GM19452 (cell line): ENCODE results near the gene PSMD1.
A peak's percentile ranks its signal among the peaks of the same experiment; 100 is the strongest.
"Not testable (repeated sequence)": the region's sequence is repeated elsewhere in the genome, so short reads cannot be mapped to it uniquely, and the experiment has no call there.

Experiments used
- ATAC-seq: cut with Tn5 transposase; IDR thresholded peaks from one replicate; pipeline ENCODE4 v1.9.1; 2021; ENCODE audit not compliant: unreplicated experiment

Gene PSMD1

DNA sequence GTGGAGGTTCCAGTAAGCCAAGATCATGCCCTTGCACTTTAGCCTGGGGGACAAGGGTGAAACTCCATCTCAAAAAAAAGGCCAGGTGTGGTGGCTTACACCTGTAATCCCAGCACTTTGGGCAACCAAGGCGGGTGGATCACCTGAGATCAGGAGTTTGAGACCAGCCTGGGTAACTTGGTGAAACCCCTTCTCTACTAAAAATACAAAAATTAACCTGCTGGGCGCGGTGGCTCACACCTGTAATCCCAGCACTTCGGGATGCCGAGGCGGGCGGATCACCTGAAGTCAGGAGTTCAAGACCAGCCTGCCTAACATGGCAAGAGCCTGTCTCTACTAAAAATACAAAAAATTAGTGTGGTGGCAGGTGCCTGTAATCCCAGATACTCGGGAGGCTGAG lies 84.1 kb downstream of the PSMD1 start:
- ATAC-seq = not testable (repeated sequence)

DNA sequence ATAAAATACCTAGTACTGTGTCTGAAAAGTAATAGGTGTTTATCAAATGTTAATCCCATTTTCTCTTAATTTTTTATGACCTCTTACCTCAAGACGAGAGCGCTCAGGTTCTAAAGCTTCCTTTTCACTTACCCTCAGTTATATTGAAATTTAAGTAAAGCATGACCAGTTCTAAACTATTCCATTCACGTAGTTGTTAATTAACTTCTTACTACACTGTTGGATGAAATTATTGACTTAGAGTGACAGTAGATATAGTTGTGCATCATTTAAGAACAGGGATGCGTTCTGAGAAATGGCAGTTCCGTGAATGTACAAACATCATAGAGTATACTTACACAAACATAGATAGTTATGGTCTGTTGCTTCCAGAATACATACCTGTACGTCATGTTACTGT lies 88.2 kb downstream of the PSMD1 start:
- ATAC-seq = no peak

DNA sequence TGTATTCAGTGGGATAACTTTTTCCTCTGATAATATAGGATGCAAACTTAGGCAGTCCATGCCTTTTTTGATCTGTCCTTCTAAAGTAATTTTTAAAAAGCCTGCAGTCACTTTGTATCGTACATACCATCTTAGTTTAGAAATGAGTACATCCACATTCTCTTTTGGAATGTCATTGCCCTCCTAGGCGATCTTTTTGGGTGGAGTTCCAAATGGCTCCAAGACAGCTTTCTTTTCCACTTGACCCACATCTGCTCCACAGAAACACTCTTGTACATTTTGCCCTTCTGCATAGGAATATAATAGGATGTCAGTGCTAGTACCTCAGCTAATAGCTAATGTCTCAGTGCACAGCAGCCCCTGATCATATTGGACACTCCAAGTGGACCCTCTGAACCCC lies 90.0 kb downstream of the PSMD1 start:
- ATAC-seq = no peak

DNA sequence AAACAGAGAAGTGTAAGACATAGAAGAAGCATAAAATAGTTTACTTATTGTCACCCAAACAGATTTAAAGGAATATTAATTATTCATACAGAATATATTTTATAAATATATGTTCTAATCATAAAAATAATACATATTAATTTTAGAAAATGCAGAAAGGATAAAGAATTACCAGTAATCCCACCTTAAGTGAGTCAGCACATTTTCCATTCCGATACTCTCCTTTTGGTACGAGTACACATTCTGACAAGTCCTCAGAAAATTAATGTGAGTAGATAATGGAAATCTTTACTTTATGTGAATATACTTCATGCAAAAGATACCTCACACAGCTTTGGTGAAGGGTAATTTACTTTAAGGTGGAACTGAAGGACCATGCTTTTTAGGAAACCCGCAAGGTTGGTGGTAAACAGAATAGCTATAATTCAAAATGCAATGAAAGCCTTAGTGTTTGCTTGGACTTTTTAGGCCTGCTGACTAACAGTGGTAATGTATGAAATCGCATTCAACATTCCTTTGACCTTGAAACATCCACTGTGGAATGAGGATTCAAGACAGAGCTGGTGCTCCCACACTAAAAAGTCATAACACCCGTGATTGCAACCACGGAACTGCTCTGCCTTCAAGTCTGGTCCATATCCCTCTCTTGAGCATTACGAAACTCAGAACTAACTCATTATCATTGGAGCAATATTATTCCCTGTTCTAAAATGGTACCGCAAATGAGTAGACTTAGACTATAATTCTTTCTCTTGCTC lies 96.3 kb downstream of the PSMD1 start:
- no peak for ATAC-seq

DNA sequence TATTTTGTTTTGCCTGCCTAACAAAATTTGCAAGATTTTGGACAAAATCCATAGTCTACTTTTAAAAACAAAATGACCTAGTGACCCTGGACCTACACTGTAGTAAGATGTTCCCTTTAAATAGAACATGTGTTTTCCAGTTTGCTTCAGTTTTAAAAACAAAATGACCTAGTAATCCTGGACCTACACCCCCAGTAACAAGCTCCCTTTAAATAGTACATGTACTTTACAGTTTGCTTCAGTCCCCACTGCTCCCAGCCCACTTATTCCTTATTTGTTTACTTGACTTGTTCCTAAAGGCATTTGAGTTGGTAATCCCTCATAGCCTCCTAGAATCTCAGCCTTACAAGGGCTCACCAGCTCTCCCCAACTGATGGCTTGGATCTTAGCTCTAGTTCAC lies 102.6 kb downstream of the PSMD1 start:
- no peak for ATAC-seq

DNA sequence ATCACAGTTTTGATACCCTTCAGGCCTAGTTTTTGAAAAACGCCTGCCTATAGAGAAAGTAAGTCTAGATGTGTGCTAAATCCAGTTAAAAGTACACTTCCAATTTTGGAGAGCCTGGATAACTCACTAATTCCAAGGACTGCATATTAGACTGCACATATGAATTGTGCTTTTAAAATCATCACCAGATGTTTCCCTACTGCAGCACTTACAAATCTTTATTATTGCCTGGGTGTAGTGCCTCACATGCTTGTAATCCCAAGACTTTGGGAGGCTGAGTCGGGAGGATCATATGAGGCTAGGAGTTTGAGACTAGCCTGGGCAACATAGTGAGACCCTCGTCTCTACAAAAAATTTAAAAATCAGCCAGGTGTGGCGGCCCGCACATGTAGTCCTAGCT lies 104.0 kb downstream of the PSMD1 start:
- ATAC-seq = no peak

DNA sequence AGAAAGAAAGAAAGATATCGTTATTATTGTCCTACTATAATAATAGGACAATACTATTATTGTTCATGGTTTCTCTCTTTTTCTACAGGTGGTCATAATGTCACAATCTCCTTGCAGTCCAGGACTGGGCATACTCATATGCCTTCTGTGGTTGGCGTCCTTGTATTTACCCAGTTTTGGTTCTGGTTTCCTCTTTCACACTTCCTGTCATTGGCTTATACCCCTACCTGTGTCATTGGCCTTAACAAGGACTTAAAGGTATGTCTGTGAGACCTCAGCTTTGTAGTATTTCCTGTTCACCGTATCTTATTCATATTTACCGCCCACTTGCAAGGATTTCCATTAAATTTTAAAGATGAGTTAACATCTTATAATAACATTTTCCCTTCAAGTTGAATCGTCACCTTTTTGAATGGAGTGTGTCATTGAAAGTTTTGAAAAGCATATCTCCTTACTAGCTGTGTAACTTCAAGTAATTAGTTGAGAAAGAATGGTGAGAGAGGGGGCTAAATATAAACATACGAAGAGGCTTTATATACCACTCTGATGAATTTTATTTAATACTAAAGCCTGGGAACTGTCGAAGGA lies 104.7 kb downstream of the PSMD1 start:
- no peak for ATAC-seq

DNA sequence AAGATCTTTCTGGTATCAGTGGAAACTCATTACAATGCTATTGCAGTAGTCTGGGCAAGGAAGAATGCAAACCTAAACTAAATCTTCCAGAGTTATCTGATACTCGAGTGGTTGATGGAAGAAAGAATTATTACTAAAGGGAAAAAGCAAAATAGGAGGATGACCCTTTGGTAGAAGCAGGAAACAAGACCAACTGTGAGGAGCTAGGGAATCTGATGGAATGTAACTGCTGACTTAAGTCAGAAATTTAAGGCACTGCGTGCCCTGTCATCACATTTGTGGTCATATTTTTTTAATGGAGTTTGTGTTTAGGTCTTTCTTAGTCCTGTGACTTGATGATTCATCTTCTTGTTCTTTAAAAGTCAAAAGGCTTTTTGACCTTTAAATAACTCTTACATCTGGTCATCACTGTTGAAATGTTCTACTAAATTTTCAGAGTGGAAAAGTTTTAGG lies 105.2 kb downstream of the PSMD1 start:
- no peak for ATAC-seq

DNA sequence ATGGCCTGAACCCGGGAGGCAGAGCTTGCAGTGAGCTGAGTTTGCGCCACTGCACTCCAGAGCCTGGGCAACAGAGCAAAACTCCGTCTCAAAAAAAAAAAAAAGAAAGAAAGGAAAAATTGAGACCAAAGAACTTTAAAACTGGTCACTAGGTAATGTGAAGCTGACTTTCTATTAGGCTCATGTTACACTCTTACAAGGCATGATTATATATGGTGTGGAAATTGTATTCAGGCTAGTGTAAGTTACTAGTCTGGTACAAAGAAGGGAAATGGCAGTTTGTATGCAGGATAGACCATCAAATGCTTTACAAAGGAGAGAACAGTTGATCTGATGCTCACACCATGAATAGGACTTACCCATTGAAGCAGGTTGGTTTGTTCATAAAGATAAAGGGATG lies 106.3 kb downstream of the PSMD1 start:
- no peak for ATAC-seq

DNA sequence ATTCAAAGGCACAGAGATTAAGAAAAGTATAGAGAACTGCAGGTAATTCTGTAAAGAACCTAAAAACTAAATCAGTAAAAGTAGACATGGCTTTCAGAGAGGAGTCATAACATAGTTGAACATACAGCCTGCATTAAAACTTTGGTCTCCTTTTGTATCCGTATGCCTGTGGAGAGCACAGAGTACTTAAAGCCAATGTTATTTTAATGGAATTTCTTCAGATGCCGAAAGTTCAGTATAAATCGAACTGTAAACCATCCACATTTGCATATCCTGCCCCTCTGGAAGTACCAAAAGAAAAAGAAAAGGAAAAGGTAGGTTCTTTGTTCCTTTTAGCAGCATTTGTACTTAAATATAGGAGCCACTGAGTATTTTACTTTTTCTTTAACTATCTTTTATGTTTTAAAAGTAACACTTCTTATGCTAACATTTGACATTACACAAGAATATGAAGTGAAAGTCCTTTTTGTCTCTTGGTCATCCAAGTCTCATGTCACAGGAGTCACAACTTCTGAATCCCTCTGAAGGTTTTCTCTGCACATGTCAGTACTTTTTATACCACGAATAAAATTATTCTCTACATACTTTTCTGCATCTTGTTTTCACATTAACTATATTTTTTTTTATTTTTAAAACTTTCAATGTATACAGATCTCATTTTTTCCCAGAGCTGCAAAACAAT lies 106.9 kb downstream of the PSMD1 start:
- ATAC-seq = no peak

DNA sequence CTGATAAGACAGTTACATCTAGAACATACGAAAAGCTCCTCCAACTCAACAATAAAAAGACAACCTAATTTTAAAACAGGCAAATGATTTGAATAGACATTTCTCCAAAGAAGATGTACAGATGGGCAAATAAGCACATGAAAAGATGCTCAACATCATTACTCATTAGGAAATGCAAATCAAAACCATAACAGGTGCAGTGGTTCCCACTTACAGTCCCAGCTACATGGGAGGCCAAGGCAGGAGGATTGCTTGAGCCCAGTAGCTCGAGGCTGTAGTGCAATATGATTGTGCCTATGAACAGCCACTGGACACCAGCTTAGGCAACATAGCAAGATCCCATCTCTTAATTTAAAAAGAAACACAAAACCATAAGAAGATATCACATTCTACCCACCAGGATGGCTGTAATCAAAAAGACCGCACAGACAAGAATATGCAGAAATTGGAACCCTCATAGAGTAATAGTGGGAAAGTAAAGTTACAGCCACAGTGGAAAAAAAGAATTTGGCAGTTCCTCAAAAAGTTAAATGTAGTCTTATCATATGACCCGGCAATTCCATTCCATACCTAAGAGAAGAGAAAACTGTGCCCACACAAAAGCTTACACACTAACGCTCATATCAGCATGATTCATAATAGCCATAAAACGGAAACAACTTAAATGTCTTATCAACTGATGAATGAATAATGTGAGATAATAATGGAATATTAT lies 111.2 kb downstream of the PSMD1 start:
- ATAC-seq = no peak

DNA sequence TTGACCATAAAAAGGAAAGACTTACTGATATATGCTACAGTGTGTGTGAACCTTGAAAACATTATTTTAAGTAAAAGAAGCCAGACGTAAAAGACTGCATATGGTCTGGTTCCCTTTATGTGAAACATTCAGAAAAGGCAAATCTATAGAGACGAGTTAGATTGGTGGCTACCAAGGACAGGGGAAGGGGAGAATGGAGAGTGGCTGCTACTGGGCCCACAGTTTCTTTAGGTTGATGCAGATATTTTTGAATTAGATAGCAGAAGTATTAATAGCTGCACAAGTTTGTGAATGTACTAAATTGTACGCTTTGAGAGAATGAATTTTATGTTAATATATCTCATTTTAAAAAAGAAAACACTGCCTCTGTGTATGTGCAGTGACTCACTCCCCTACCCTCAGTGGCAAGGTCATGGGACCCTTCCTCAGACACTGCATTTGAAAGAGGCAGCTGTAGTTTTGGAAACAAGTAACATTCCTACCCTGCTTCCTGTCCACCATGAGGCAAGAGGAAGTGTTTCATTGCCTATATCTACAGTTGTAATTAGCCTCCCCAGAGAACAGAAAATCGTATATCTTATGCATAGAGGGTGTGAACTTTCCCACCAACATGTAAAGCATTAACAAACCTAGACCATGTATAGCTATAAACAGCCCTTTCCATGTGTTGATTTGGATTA lies 111.9 kb downstream of the PSMD1 start:
- ATAC-seq = no peak

DNA sequence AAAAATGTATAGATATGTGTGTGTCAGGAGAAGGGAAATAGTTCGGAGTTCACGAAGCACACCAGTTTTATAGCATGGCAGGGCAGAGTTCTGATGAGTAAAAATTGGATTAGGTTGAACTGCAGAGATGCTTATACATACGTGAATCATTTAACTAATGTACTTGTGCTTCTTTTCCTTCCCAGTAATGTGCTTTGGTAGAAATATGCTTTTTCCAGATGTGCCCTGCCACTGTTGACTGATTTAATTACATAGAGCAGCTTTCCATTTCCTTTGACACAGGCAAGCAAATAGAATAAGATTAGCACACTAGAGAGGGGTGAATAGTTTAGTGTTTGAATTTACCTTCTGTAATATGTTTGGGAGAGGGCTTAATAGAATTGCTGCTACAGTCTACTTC lies 112.8 kb downstream of the PSMD1 start:
- ATAC-seq = no peak

DNA sequence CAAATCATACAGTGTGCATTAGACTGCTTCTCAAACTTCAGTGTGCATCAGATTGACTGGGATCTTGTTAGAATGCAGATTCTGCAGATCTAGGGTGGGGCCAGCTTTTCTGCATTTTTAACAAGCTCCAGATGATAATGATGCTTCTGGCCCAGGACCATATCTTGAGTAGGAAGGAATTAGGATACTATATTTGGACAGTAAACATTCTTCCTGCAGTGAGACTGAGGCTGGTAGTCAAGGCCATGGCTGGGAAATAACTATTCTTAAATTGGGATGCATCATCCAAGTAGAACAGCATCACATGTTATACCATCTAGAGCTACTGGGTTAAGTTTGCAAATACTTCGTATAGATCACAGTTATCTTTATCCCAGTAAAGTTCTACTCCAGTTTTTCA lies 113.4 kb downstream of the PSMD1 start:
- no peak for ATAC-seq

DNA sequence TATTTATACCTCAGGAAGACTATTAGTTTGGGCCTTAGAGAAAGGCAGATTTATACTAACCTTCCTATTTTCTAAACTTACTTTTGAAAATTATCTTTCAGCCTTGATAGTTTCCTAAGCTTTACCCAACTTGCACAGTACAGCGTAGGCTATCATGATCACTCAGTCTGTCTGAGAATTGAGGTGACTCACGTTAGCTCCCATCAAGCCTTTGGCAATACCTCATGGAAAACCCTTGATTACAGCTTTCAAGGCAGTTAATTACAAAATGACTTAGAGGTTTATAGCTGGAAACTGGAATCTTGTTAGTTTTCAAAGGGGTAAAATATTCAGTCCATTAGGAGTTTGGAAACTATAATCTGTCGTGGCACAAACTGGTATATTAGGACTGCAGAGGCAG lies 115.4 kb downstream of the PSMD1 start:
- no peak for ATAC-seq

DNA sequence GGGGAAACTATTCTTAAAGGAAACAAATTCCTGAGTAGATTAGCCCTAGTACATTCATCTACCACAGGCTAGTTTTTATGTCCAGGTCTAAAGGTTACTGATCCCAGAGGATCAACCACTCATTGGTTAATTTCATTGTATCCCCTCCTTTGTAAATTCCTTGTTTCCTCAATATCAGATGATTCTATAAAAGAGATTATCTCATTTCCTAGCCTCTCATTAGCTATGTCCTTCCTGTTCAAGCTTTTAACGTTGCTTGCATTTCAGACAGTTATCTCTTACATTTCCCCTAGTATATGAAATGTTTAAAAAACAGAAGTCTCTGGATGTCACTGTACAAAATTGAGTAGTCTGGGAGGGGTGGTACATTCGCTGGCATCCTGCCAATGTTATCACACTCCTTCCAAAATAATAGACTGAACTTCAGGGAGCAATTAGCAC lies 117.6 kb downstream of the PSMD1 start:
- no peak for ATAC-seq

DNA sequence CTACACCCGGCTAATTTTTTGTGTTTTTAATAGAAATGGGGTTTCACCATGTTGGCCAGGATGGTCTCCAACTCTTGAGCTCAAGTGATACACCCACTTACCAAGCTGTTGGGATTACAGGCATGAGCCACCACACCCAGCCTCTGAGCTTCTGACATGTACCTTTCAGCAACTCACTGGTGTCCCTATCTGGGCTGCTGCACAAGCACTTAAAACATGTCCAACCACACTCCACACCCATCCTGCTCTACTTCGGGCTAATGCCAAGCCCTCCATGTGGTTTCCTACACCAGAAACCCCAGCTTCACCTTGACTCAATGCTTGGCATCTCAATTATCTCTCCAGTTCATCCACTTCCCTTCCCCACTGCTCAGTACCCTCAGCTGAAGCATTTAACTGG lies 119.4 kb downstream of the PSMD1 start:
- no peak for ATAC-seq

DNA sequence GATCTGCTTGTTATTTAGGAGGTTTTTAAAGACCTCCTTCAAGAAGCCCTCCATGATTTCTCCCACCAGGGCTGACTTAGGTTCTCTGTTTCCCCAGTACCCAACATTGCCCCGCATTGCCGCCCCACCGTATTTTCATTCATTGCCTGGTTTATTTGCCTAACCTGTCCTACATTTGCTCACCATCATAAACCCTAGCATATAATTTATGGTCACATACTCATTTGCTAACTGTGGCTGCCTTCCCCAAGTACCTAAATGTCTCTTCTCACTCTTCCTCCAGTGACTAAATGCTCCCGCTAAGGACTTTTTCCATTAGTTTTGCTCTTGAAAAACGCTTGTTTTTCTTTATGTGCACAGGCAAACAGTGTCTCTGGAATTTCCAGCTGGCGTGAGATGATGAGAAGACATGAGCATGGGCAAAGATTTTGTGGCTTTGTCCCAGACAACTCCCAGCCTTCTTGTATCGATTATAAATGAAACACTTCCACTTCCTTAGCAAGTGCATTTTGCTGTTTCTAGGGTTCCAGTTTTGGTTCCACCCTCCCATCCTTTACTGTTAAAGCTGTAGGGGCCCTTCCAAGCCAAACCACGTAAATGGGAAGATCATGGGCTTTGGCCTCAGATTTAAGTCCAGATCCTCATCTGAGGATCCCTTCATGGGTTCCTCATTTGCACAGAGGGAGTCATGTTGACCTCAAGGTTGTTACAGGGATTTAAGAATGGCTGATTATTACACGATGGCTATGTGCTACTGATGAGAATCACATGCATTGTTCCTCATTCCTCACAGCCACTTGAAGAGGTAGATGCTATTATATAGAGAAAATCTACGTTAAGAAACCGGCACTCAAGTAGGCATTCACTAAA lies 120.7 kb downstream of the PSMD1 start:
- ATAC-seq = no peak

DNA sequence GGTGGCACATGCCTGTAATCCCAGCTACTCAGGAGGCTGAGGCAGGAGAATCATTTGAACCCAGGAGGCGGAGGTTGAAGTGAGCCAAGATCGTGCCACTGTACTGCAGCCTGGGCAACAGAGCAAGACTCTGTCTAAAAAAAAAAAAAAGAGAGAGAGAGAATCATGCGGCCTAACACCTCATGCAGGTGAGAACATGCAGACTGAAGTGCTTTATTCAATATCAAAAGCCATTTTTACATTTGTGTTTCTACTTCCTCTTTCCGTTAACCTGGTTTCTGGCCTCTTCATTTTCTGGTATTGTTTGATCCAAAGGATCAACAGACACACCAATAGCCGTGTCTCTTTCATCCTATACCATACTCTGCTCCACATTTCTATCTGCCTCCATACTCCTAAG lies 122.1 kb downstream of the PSMD1 start:
- not testable (repeated sequence) for ATAC-seq

DNA sequence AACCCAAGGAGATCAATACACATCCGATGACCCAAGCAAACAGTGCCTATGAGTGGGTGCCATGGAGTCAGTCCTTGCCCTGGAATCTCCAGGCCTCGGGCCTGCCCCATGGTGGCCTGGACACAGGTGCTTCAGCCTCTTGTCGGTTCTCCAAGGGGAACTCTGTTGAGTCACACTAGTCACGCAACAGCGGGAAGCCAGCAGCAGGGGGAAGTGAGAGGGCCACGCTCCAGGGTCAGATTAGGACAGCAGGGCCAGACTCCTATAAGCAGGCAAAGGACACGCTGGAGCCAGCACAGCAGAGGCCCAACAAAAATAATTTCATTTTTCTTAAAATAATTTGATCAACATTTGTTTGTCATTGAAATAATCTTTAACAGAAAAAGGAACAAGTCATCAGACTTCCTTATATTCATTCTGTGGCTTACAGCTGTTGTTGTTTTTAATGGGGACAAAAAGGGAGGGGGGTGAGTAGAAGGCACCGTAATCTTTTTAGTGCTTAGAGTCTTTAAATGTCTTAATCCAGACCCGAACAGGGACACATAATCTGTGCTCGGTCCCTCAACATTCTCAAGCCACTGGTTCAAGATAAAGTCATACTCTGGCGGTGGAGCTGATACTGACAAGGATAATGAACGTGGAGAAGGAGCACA lies 125.3 kb downstream of the PSMD1 start:
- ATAC-seq = peak; percentile 65
